Measurements from ENCODE around the gene COPE.

DNA sequence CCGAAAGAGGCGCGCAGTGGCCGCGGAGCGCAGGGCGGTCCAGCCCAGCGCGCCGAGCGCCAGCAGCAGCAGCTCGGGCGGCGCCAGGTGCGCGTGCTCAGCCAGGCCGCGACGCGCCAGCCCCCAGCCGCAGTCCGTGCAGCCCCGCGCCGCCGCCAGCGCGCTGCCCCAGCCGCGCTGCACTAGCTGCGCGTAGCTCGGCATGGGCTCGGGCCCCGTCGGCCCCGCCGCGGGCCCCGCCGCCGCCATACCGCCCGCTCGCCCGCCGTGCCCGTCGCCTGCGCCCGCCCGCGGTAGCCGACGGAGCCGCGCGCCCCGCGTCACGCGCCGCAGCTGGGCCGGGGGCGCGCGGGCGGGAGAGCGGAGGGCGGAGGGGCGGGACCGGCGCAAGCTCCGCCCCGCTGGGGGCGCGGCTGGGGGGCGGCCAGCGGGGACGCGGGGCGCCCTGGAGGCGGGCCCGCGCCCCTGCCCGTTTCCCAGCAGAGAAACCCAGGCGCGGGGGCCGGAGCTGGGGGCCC, 23.3 kb downstream of the COPE start, which contains the start of gene CERS1:
- TF ChIP-seq, protein P1, sequence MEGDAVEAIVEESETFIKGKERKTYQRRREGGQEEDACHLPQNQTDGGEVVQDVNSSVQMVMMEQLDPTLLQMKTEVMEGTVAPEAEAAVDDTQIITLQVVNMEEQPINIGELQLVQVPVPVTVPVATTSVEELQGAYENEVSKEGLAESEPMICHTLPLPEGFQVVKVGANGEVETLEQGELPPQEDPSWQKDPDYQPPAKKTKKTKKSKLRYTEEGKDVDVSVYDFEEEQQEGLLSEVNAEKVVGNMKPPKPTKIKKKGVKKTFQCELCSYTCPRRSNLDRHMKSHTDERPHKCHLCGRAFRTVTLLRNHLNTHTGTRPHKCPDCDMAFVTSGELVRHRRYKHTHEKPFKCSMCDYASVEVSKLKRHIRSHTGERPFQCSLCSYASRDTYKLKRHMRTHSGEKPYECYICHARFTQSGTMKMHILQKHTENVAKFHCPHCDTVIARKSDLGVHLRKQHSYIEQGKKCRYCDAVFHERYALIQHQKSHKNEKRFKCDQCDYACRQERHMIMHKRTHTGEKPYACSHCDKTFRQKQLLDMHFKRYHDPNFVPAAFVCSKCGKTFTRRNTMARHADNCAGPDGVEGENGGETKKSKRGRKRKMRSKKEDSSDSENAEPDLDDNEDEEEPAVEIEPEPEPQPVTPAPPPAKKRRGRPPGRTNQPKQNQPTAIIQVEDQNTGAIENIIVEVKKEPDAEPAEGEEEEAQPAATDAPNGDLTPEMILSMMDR (IDR thresholded peaks at IDR 0.05): no peak
- no peak for TF ChIP-seq POLR2A (IDR thresholded peaks at IDR 0.05)

Measured in testis (tissue), 2 donors.